ENCODE measurements around the gene TNFSF11. TPM values are rescaled to one million over a fixed set of nuclear protein-coding genes. Genes with fewer than 3 reads are reported as not detected.

TNFSF11 gene
- total RNA-seq, 1 donor from 2014 or later: 0.21 TPM

DNA sequence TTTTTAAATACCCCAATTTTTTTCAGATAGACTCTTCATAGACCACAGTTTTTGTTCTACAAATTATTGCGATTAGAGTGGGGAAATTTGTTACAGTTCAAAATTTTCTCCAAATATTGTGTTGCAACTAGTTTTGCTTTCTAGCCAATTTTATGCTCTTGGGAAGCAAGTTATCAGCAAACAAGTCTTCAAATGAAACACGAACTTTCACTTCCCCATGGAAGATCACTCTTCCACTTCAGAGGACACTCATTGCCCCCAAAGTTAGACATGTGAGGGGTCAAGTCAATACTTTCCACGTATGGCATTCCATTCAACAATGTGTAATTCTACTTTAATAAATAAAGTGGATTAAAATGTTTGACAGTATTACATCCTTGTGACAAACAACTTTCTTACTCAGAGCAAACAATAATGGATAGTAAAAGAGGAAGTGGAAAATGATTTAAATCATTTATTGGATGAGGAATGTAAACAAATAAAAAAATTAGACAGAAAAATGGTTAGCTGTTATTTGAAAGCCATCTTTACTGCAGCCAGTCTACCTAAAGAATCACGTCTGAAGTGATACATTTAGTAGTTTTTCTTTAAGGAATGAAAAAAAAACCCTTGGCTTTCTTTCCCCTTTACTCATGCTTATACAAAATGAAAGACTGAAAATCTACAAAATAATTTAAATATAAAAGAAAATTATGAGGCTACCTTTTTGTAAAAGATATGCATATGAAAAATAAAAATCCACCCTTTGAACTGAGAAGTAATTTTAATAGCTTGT lies 41.2 kb upstream of the TNFSF11 start:
- H3K27ac Mint-ChIP-seq (ENCODE audit: unreplicated experiment): no peak overlapping the region
- TF ChIP-seq, protein P1, sequence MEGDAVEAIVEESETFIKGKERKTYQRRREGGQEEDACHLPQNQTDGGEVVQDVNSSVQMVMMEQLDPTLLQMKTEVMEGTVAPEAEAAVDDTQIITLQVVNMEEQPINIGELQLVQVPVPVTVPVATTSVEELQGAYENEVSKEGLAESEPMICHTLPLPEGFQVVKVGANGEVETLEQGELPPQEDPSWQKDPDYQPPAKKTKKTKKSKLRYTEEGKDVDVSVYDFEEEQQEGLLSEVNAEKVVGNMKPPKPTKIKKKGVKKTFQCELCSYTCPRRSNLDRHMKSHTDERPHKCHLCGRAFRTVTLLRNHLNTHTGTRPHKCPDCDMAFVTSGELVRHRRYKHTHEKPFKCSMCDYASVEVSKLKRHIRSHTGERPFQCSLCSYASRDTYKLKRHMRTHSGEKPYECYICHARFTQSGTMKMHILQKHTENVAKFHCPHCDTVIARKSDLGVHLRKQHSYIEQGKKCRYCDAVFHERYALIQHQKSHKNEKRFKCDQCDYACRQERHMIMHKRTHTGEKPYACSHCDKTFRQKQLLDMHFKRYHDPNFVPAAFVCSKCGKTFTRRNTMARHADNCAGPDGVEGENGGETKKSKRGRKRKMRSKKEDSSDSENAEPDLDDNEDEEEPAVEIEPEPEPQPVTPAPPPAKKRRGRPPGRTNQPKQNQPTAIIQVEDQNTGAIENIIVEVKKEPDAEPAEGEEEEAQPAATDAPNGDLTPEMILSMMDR (IDR thresholded peaks at IDR 0.05; ENCODE audit: unreplicated experiment): no peak

DNA sequence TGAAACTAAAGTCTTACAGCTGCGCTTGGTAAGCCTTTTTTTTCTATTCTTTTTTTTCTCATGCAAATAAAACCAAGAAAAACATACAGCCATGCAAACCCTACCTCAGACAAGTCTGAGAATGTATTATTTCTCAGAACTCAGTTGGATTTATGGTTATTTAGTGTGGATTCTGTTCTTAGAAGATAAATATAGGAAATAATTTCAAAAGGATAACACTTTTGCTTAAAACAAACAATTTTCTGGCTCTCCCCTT lies 40.7 kb upstream of the TNFSF11 start:
- Mint-ChIP-seq H3K36me3 (ENCODE audit: low read depth, unreplicated experiment) (no peaks in the 10 kb centered on the region), H3K4me3 (ENCODE audit: unreplicated experiment) (no peak overlapping the region), H3K9me3 (ENCODE audit: unreplicated experiment) (no peaks in the 10 kb centered on the region), H3K4me1 (ENCODE audit: unreplicated experiment) (peaks cover 7% of the 10 kb centered on the region), H3K27ac (ENCODE audit: unreplicated experiment) (no peak overlapping the region), H3K27me3 (ENCODE audit: unreplicated experiment) (peaks cover 3% of the 10 kb centered on the region)
- no peak for DNase-seq (ENCODE audit: low spot score)
- TF ChIP-seq, protein P1 (IDR thresholded peaks at IDR 0.05; ENCODE audit: unreplicated experiment): no peak

More for the DNA sequence above, 41.2 kb upstream of the TNFSF11 start:
- Mint-ChIP-seq H3K27me3 (ENCODE audit: unreplicated experiment) (peaks cover 3% of the 10 kb centered on the region), H3K36me3 (ENCODE audit: low read depth, unreplicated experiment) (no peaks in the 10 kb centered on the region), H3K4me3 (ENCODE audit: unreplicated experiment) (no peak overlapping the region), H3K9me3 (ENCODE audit: unreplicated experiment) (no peaks in the 10 kb centered on the region), H3K4me1 (ENCODE audit: unreplicated experiment) (peaks cover 7% of the 10 kb centered on the region)
- no peak for DNase-seq (ENCODE audit: low spot score)

GRCh38 chr13:42534785-42535184 lies 39.2 kb upstream of the TNFSF11 start:
- H3K4me1 Mint-ChIP-seq (ENCODE audit: unreplicated experiment): peaks cover 16% of the 10 kb centered on the region
- no peaks in the 10 kb centered on the region for H3K9me3 Mint-ChIP-seq (ENCODE audit: unreplicated experiment)
- TF ChIP-seq, protein P1 (IDR thresholded peaks at IDR 0.05; ENCODE audit: unreplicated experiment): no peak
- no peaks in the 10 kb centered on the region for H3K36me3 Mint-ChIP-seq (ENCODE audit: low read depth, unreplicated experiment)
- H3K27ac Mint-ChIP-seq (ENCODE audit: unreplicated experiment): no peak overlapping the region
- DNase-seq (ENCODE audit: low spot score): no peak
- no peak overlapping the region for H3K4me3 Mint-ChIP-seq (ENCODE audit: unreplicated experiment)
- peaks cover 1% of the 10 kb centered on the region for H3K27me3 Mint-ChIP-seq (ENCODE audit: unreplicated experiment)

GRCh38 chr13:42538996-42539395 lies 35.0 kb upstream of the TNFSF11 start:
- Mint-ChIP-seq H3K4me3 (ENCODE audit: unreplicated experiment) (no peak overlapping the region), H3K9me3 (ENCODE audit: unreplicated experiment) (no peaks in the 10 kb centered on the region), H3K27me3 (ENCODE audit: unreplicated experiment) (peaks cover 1% of the 10 kb centered on the region), H3K4me1 (ENCODE audit: unreplicated experiment) (peaks cover 10% of the 10 kb centered on the region), H3K27ac (ENCODE audit: unreplicated experiment) (no peak overlapping the region), H3K36me3 (ENCODE audit: low read depth, unreplicated experiment) (no peaks in the 10 kb centered on the region)
- TF ChIP-seq, protein P1 (IDR thresholded peaks at IDR 0.05; ENCODE audit: unreplicated experiment): no peak
- DNase-seq (ENCODE audit: low spot score): no peak

DNA sequence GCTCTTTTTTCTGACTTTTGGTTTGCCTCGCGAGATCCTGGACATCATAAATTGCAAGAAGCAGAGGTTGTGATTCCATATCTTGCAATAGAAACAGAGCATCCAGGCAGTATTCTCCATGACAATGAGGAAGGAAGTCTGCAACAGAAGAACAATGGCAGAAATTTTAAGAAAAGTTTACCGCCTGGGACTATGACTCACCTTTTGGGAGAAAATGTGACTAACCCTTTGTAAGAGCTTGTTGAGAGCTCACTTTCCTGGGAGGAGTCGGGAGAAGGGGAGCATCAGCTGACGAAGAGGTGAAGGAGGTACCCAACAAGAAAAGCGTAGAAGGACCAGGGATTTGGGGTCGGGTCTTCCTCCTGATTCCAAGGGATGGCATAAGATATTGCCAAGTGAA lies 34.3 kb upstream of the TNFSF11 start:
- Mint-ChIP-seq H3K4me3 (ENCODE audit: unreplicated experiment) (no peak overlapping the region), H3K9me3 (ENCODE audit: unreplicated experiment) (no peaks in the 10 kb centered on the region), H3K27me3 (ENCODE audit: unreplicated experiment) (peaks cover 1% of the 10 kb centered on the region), H3K27ac (ENCODE audit: unreplicated experiment) (peak overlapping the region; percentile 3), H3K4me1 (ENCODE audit: unreplicated experiment) (peaks cover 10% of the 10 kb centered on the region), H3K36me3 (ENCODE audit: low read depth, unreplicated experiment) (no peaks in the 10 kb centered on the region)
- TF ChIP-seq, protein P1 (IDR thresholded peaks at IDR 0.05; ENCODE audit: unreplicated experiment): no peak
- DNase-seq (ENCODE audit: low spot score): no peak

All from endothelial cell (in vitro differentiated cells).